ENCODE data around the gene FUOM.
"Not testable (repeated sequence)": the region's sequence is repeated elsewhere in the genome, so short reads cannot be mapped to it uniquely, and the experiment has no call there.

- not testable (repeated sequence) for TF ChIP-seq CTCF, POLR2A (IDR thresholded peaks at IDR 0.05)
Observed at GRCh38 chr10:133367461-133367860, 9.6 kb upstream of the FUOM start.

Measured in body of pancreas (tissue), 4 donors.